HepG2 (cell line): ENCODE measurements around the gene GLDC.
"Not testable (repeated sequence)": the region's sequence is repeated elsewhere in the genome, so short reads cannot be mapped to it uniquely, and the experiment has no call there.

Experiments
- ADNP ChIP-seq: sonication (generic); formaldehyde crosslinking; IDR thresholded peaks from 2 replicates; pipeline ENCODE4 v1.4.0; 2020; ENCODE audit warnings: missing genetic modification reagents
- ETV5 ChIP-seq: IDR thresholded peaks from 2 replicates; pipeline ENCODE4 v1.6.1; 2018; ENCODE audit warnings: missing biosample characterization, missing genetic modification reagents, inconsistent platforms, borderline replicate concordance
- EZH2 ChIP-seq: conservative IDR thresholded peaks from 2 replicates; pipeline ENCODE4 v1.6.1; 2012; ENCODE audit warnings: mild to moderate bottlenecking, low read depth, low read length, moderate library complexity
- HCFC1 ChIP-seq: fragments of 150-350 bp; IDR thresholded peaks from 2 replicates; pipeline ENCODE4 v1.6.1; 2014; ENCODE audit warnings: low read depth, low read length
- JUN ChIP-seq: sonication (generic); formaldehyde crosslinking; IDR thresholded peaks from 2 replicates; pipeline ENCODE4 v1.4.0; 2020; ENCODE audit warnings: mild to moderate bottlenecking, missing genetic modification reagents
- POLR2A ChIP-seq, 2 experiments: IDR thresholded peaks; 2 replicates each; pipeline ENCODE4 v1.6.1; 2011; ENCODE audit warnings: low read depth in 2 of 2, low read length in 2 of 2, mild to moderate bottlenecking in 1 of 2, moderate library complexity in 1 of 2; ENCODE audit not compliant: insufficient read depth in 1 of 2
- POLR2AphosphoS5 ChIP-seq: IDR thresholded peaks from 2 replicates; pipeline ENCODE4 v1.6.1; 2012; ENCODE audit warnings: low read depth, low read length
- PPARG ChIP-seq: conservative IDR thresholded peaks from 2 replicates; pipeline ENCODE4 v1.6.1; 2016; ENCODE audit warnings: missing biosample characterization, missing genetic modification reagents
- RBFOX2 ChIP-seq: fragments of 200-400 bp; formaldehyde crosslinking; IDR thresholded peaks from 2 replicates; pipeline ENCODE4 v1.6.1; 2017; ENCODE audit warnings: low read depth, mild to moderate bottlenecking, low read length
- SP2 ChIP-seq: sonication (generic); formaldehyde crosslinking; IDR thresholded peaks from 2 replicates; pipeline ENCODE4 v1.5.1; 2020; ENCODE audit warnings: mild to moderate bottlenecking, missing genetic modification reagents
- ZNF10 ChIP-seq: sonication (generic); formaldehyde crosslinking; IDR thresholded peaks from 2 replicates; pipeline ENCODE4 v1.4.0; 2020; ENCODE audit warnings: mild to moderate bottlenecking, low read depth, missing genetic modification reagents, borderline replicate concordance
- TF ChIP-seq, protein P1 (sequence below): sonication (generic); formaldehyde crosslinking; conservative IDR thresholded peaks from 2 replicates; pipeline ENCODE4 v1.4.0; 2020; ENCODE audit warnings: missing genetic modification reagents
- TF ChIP-seq, protein P2 (sequence below): sonication (generic); formaldehyde crosslinking; IDR thresholded peaks from 2 replicates; pipeline ENCODE4 v1.5.0; 2020; ENCODE audit warnings: mild to moderate bottlenecking, missing genetic modification reagents, moderate library complexity

DNA sequence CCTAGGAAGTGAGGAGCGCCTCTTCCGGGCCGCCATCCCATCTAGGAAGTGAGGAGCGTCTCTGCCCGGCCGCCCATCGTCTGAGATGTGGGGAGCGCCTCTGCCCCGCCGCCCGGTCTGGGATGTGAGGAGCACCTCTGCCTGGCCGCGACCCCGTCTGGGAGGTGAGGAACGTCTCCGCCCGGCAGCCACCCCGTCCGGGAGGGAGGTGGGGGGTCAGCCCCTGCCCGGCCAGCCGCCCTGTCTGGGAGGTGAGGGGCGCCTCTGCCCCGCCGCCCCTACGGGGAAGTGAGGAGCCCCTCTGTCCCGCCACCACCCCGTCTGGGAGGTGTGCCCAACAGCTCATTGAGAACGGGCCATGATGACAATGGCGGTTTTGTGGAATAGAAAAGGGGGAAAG lies 22.7 kb downstream of the GLDC start:
- TF ChIP-seq SP2 (CRISPR knock-in tag); EZH2; POLR2A (IDR thresholded peaks at IDR 0.05; ENCODE audit: insufficient read depth in 1 of 2, low read depth in 2 of 2, low read length in 2 of 2); ZNF10 (CRISPR knock-in tag); RBFOX2; POLR2AphosphoS5; JUN; ADNP; PPARG; ETV5 (CRISPR knock-in tag); HCFC1: not testable (repeated sequence)
- TF ChIP-seq, protein P1, sequence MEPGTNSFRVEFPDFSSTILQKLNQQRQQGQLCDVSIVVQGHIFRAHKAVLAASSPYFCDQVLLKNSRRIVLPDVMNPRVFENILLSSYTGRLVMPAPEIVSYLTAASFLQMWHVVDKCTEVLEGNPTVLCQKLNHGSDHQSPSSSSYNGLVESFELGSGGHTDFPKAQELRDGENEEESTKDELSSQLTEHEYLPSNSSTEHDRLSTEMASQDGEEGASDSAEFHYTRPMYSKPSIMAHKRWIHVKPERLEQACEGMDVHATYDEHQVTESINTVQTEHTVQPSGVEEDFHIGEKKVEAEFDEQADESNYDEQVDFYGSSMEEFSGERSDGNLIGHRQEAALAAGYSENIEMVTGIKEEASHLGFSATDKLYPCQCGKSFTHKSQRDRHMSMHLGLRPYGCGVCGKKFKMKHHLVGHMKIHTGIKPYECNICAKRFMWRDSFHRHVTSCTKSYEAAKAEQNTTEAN (CRISPR knock-in tag) = not testable (repeated sequence)
- TF ChIP-seq, protein P2, sequence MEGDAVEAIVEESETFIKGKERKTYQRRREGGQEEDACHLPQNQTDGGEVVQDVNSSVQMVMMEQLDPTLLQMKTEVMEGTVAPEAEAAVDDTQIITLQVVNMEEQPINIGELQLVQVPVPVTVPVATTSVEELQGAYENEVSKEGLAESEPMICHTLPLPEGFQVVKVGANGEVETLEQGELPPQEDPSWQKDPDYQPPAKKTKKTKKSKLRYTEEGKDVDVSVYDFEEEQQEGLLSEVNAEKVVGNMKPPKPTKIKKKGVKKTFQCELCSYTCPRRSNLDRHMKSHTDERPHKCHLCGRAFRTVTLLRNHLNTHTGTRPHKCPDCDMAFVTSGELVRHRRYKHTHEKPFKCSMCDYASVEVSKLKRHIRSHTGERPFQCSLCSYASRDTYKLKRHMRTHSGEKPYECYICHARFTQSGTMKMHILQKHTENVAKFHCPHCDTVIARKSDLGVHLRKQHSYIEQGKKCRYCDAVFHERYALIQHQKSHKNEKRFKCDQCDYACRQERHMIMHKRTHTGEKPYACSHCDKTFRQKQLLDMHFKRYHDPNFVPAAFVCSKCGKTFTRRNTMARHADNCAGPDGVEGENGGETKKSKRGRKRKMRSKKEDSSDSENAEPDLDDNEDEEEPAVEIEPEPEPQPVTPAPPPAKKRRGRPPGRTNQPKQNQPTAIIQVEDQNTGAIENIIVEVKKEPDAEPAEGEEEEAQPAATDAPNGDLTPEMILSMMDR = not testable (repeated sequence)
